ENCODE data around the gene TRIM45.

The TRIM45 gene

DNA sequence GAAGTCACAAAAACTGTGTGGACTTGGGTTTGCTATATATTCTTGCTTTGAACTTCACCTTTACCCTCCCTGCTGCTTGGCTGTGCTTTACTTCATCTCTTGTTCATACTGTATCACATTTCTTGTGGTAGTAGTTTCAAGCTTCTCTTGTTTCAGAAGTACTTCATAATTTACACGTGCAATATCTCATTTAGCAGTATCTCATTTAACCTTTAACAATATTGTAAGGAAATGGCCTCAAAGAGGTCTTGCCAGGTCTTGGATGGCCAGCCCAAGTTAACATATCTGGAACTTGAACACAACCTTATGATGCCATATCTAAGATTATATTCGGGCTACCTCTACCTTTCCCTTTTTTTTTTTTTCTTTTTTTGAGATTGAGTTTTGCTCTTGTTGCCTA is 1.7 kb upstream of the TRIM45 start:
- no peak overlapping the region for H3K27ac ChIP-seq (ENCODE audit: extremely low read depth, low read depth, low read length)
- H3K9me3 ChIP-seq (ENCODE audit: control insufficient read depth, insufficient read depth, low read depth, low read length), result no peaks in the 10 kb centered on the region
- POLR2A ChIA-PET, result interaction anchor here (0.8 kb wide), 1 partner anchor 64 kb away, joined by 3 read pairs; the partner anchor contains the start of gene TTF2
- TF ChIP-seq ZNF791 (tag by site-specific recombination; IDR thresholded peaks at IDR 0.05) (no peak), ZNF664 (tag by site-specific recombination; IDR thresholded peaks at IDR 0.05) (peak; percentile 99)
- TF ChIP-seq, protein P1, sequence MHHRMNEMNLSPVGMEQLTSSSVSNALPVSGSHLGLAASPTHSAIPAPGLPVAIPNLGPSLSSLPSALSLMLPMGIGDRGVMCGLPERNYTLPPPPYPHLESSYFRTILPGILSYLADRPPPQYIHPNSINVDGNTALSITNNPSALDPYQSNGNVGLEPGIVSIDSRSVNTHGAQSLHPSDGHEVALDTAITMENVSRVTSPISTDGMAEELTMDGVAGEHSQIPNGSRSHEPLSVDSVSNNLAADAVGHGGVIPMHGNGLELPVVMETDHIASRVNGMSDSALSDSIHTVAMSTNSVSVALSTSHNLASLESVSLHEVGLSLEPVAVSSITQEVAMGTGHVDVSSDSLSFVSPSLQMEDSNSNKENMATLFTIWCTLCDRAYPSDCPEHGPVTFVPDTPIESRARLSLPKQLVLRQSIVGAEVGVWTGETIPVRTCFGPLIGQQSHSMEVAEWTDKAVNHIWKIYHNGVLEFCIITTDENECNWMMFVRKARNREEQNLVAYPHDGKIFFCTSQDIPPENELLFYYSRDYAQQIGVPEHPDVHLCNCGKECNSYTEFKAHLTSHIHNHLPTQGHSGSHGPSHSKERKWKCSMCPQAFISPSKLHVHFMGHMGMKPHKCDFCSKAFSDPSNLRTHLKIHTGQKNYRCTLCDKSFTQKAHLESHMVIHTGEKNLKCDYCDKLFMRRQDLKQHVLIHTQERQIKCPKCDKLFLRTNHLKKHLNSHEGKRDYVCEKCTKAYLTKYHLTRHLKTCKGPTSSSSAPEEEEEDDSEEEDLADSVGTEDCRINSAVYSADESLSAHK (tag by site-specific recombination; IDR thresholded peaks at IDR 0.05), result 0 out of 2 replicates have a peak, but pooled peaks have one; percentile 16
- H3K4me1 ChIP-seq (ENCODE audit: control insufficient read depth, insufficient read depth, low read length), result no peaks in the 10 kb centered on the region
- peaks cover 0 to 3% of the 10 kb centered on the region in 2 experiments; a peak in 1 of 3 replicates for H3K36me3 ChIP-seq (ENCODE audit: control insufficient read depth in 2 of 2, insufficient read depth in 1 of 2, low read length in 2 of 2)
- CTCF ChIA-PET, result interaction anchor here (0.6 to 3.0 kb wide), 6 partner anchors 10 to 549 kb away, joined by 3 to 18 read pairs (median 6); no protein-coding TSS in a partner anchor
- H3K4me3 ChIP-seq (ENCODE audit: low read depth, low read length), result no peak overlapping the region

DNA sequence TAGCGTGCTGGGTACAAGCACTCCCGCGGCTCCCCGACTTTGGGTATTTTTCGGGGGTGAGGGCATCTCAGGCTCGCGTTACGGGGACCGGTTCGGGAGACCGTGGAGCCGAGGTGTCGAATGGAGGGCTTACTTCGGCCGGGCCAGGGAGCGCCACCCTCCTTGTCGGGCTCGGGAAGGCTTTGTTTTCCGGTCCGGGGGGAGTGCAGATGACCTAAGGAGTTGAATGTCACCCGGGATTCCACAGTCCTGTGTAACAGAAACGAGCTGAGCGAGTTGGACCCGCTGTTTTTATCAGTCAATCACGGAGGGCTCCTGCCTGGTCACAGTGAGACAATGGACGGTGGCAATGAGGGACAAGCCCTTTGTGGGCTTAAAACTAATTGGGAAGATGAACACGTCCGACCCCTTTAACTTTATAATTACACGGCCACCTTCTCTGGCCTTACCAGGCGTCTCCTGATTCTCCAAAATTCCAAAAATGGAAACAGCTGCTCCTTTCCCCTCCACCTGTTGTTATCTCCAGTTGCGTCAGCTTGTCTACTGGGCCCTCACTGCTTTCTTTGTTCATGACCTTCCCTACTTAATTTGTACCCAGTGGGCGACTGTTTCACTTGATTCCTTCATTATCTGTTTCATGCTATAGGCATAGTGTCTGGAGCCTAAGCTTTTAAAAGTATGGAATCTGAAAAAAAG is 929 bp upstream of the TRIM45 start:
- CTCF ChIA-PET, result interaction anchor here (0.5 to 3.0 kb wide), 23 partner anchors 9 to 632 kb away, joined by 3 to 18 read pairs (median 3); no protein-coding TSS in a partner anchor
- no peaks in the 10 kb centered on the region for H3K9me3 ChIP-seq (ENCODE audit: control insufficient read depth, insufficient read depth, low read depth, low read length)
- H3K36me3 ChIP-seq (ENCODE audit: control insufficient read depth in 2 of 2, insufficient read depth in 1 of 2, low read length in 2 of 2), result peaks cover 0 to 11% of the 10 kb centered on the region in 2 experiments; a peak in 1 of 3 replicates
- no peak overlapping the region for H3K4me3 ChIP-seq (ENCODE audit: low read depth, low read length)
- POLR2A ChIA-PET, result interaction anchor here (0.8 to 1.3 kb wide), 2 partner anchors 13 to 63 kb away, joined by 3 to 5 read pairs; partner anchors contain the start of gene TTF2
- no peaks in the 10 kb centered on the region for H3K4me1 ChIP-seq (ENCODE audit: control insufficient read depth, insufficient read depth, low read length)
- peak overlapping the region; percentile 77 for H3K27ac ChIP-seq (ENCODE audit: extremely low read depth, low read depth, low read length)
- TF ChIP-seq ZSCAN16 (tag by site-specific recombination; IDR thresholded peaks at IDR 0.05) (no peak), ZNF211 (tag by site-specific recombination; IDR thresholded peaks at IDR 0.05; ENCODE audit: low read depth) (no peak), MZF1 (tag by site-specific recombination; IDR thresholded peaks at IDR 0.05; ENCODE audit: borderline replicate concordance) (no peak), MEIS1 (CRISPR knock-in tag; IDR thresholded peaks at IDR 0.05; ENCODE audit: borderline replicate concordance) (no peak), HOXA7 (CRISPR knock-in tag; IDR thresholded peaks at IDR 0.05; ENCODE audit: borderline replicate concordance) (no peak), ZNF16 (tag by site-specific recombination; IDR thresholded peaks at IDR 0.05; ENCODE audit: low read depth) (no peak), CTCF (tag by site-specific recombination; IDR thresholded peaks at IDR 0.05) (peak; percentile 3; the same call in 1 of the 2 replicates), ZNF514 (tag by site-specific recombination; IDR thresholded peaks at IDR 0.05) (no peak), ZNF623 (tag by site-specific recombination; IDR thresholded peaks at IDR 0.05) (no peak), ZFP69B (tag by site-specific recombination; IDR thresholded peaks at IDR 0.05) (no peak), ZNF175 (tag by site-specific recombination; IDR thresholded peaks at IDR 0.05) (no peak), ZBTB48 (tag by site-specific recombination; IDR thresholded peaks at IDR 0.05) (peak; percentile 51; the same call in 1 of the 2 replicates), YY2 (tag by site-specific recombination; IDR thresholded peaks at IDR 0.05) (no peak), ZBTB8A (tag by site-specific recombination; IDR thresholded peaks at IDR 0.05) (0 out of 2 replicates have a peak, but pooled peaks have one; percentile 6), ZNF398 (tag by site-specific recombination; IDR thresholded peaks at IDR 0.05) (no peak), ZNF221 (tag by site-specific recombination; IDR thresholded peaks at IDR 0.05; ENCODE audit: borderline replicate concordance) (no peak), SCRT2 (tag by site-specific recombination; IDR thresholded peaks at IDR 0.05) (peak; percentile 57)
- TF ChIP-seq, protein P2, sequence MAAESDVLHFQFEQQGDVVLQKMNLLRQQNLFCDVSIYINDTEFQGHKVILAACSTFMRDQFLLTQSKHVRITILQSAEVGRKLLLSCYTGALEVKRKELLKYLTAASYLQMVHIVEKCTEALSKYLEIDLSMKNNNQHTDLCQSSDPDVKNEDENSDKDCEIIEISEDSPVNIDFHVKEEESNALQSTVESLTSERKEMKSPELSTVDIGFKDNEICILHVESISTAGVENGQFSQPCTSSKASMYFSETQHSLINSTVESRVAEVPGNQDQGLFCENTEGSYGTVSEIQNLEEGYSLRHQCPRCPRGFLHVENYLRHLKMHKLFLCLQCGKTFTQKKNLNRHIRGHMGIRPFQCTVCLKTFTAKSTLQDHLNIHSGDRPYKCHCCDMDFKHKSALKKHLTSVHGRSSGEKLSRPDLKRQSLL (tag by site-specific recombination; IDR thresholded peaks at IDR 0.05), result 0 out of 2 replicates have a peak, but pooled peaks have one; percentile 1
- TF ChIP-seq, protein P3, sequence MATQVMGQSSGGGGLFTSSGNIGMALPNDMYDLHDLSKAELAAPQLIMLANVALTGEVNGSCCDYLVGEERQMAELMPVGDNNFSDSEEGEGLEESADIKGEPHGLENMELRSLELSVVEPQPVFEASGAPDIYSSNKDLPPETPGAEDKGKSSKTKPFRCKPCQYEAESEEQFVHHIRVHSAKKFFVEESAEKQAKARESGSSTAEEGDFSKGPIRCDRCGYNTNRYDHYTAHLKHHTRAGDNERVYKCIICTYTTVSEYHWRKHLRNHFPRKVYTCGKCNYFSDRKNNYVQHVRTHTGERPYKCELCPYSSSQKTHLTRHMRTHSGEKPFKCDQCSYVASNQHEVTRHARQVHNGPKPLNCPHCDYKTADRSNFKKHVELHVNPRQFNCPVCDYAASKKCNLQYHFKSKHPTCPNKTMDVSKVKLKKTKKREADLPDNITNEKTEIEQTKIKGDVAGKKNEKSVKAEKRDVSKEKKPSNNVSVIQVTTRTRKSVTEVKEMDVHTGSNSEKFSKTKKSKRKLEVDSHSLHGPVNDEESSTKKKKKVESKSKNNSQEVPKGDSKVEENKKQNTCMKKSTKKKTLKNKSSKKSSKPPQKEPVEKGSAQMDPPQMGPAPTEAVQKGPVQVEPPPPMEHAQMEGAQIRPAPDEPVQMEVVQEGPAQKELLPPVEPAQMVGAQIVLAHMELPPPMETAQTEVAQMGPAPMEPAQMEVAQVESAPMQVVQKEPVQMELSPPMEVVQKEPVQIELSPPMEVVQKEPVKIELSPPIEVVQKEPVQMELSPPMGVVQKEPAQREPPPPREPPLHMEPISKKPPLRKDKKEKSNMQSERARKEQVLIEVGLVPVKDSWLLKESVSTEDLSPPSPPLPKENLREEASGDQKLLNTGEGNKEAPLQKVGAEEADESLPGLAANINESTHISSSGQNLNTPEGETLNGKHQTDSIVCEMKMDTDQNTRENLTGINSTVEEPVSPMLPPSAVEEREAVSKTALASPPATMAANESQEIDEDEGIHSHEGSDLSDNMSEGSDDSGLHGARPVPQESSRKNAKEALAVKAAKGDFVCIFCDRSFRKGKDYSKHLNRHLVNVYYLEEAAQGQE (tag by site-specific recombination; IDR thresholded peaks at IDR 0.05), result no peak
